GM08714 (cell line): ENCODE data around the gene MALT1.

Experiments used
- H3K4me3 ChIP-seq: fragments of 200-500 bp; sonication (Bioruptor generic); 2 replicates; pipeline ENCODE4 v1.5.1; 2014; ENCODE audit warnings: mild to moderate bottlenecking, low read length, inconsistent platforms
- ZNF274 ChIP-seq: IDR thresholded peaks from 2 replicates; pipeline ENCODE4 v1.6.1; 2012; ENCODE audit warnings: mild to moderate bottlenecking, low read depth, low read length

The MALT1 gene

DNA sequence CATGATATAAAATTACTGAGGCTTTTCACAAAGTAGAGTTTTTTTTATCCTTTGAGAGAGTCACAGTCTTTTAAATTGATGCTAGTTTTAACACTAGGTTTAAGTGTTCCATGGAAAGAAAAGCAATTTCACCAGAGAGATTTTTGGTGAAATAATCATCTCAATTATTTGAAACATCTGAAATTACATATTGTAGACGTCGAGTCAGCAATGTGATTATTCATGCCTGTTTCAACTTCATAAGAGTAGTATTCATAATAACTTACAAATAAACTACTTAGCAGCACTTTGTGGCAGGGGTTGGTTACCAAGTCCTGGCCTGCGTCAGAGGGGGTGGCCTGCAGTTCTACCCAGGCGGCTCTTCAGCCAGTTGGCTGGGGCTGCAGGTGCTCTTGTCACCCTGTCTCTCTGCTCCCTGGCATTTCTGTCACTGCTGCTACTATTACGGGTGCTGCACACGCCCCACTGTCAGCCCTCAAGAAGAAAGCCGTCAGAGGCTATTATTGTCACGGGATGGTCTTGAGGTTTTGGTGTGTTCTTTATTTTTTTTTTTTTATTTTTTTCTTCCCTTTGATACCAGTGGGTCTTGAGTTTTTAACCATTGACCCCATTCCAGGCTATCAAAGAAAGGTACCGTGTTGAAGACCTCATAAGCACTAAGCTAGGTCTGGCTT, 50.4 kb downstream of the MALT1 start:
- TF ChIP-seq ZNF274 = no peak
- no peak overlapping the region for H3K4me3 ChIP-seq

DNA sequence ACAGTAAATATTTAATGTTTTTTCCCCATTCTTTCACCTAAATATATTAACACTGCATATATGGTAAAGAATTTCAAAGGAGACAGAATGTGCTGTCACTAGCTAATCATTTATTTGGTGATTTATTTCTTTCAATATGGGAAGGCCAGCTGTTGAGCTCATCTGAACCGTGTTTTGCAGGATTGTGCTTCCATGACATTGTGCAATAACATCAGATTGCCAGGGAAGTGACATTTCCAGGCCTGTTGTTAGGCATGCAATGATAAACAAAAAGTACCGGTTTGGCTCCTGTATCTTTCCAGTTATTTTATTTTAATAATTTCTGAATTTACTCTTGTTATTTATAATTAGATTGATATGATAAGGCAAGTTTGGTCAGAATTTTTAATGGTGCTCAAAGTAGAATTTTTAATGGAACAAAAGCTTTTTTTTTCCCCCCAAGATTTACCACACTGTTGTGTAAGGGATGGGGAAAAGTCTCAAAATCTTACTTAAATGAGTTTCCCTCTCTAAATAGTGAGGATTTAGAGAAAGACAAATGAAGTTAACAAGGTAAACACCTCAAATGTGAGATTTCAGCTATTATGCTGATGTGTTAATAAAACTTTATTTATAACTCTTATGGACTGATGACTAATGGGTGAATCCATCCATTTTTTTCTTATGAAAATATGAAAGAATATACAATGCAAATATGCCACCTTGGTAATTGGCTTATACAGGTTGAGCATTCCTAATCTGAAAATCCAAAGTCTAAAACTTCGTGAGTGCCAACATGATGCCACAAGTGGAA, 52.7 kb downstream of the MALT1 start:
- TF ChIP-seq ZNF274 = no peak
- H3K4me3 ChIP-seq = no peak overlapping the region

DNA sequence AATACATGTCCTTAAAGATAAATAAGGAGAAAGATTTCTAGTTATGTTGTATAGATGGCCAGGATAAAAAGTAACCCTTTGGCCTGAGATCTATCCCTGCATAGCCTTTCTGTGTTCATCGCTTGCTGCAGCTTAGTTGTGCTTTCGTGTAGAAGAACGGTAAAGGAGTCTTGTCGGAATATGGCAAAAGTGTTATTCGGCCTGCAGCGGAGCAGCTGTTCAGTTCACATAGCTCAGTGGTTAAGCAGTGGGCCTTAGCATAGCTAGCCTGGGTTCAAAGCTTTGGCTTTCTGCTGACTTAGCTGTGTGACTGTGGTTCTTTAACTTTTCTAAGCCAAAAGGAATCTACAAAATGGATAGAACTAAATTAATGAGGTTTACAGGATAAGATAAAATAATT, 55.4 kb downstream of the MALT1 start:
- H3K4me3 ChIP-seq = no peak overlapping the region
- no peak for TF ChIP-seq ZNF274

- no peak for TF ChIP-seq ZNF274
- H3K4me3 ChIP-seq = no peak overlapping the region
Measured at GRCh38 chr18:58727776-58728500, 56.7 kb downstream of the MALT1 start.

GRCh38 chr18:58728719-58729118, 57.5 kb downstream of the MALT1 start:
- TF ChIP-seq ZNF274 = no peak
- H3K4me3 ChIP-seq = no peak overlapping the region

DNA sequence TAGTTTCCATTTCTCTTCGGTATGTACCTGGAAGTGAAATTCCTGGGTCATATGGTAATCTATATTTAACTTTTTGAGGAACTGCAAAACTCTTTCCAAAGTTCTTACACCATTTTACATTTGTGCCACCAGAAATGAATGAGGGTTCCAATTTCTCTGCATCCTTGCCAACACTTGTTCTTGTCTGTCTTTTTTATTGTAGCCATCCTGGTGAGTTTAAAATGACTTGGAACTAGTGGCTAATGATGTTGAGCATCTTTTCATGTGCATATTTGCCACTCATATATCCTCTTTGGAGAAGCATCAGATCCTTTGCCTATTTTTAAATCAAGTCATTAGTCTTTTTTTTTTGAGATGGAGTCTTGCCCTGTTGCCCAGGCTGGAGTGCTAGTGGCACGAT, 59.4 kb downstream of the MALT1 start:
- TF ChIP-seq ZNF274 = no peak
- no peak overlapping the region for H3K4me3 ChIP-seq

GRCh38 chr18:58732471-58732870, 61.2 kb downstream of the MALT1 start:
- no peak for TF ChIP-seq ZNF274
- H3K4me3 ChIP-seq = no peak overlapping the region

- no peak for TF ChIP-seq ZNF274
Measured at GRCh38 chr18:58733866-58734265, 62.6 kb downstream of the MALT1 start.

GRCh38 chr18:58738322-58738721, 67.1 kb downstream of the MALT1 start:
- no peak for TF ChIP-seq ZNF274
- no peak overlapping the region for H3K4me3 ChIP-seq

More at GRCh38 chr18:58733866-58734265, 62.6 kb downstream of the MALT1 start:
- no peak overlapping the region for H3K4me3 ChIP-seq

GRCh38 chr18:58745914-58746313, 74.6 kb downstream of the MALT1 start:
- no peak overlapping the region for H3K4me3 ChIP-seq
- no peak for TF ChIP-seq ZNF274

DNA sequence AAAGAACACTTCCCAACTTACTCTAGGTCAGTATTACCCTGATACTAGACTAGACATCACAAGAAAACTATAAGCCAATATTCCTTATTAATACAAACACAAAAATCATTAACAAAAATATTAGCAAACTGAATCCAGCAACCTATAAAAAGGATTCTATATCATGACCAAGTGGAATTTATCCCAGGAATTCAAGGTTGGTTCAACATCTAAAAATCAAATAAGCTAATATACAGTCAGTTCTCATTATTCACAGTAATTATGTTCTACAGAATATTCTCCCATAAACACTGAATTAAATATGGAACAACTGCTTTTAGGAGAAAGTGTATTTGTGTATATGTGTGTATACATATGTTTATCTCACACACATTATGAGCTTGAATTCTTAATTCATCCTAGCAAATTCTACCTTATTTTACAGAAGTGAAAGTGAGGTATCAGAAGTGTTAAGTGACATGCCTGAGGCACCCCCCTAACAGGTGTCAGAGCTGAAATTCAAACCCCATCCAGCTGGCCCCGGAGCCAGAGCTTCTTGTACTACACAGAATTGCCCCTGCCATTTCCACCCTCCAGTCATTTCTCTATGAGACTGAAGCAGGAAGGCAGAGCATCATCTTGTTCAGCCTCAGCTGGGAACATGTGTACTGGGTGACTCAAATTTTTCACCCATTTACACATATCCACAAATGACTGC, 77.8 kb downstream of the MALT1 start:
- H3K4me3 ChIP-seq = no peak overlapping the region
- no peak for TF ChIP-seq ZNF274

DNA sequence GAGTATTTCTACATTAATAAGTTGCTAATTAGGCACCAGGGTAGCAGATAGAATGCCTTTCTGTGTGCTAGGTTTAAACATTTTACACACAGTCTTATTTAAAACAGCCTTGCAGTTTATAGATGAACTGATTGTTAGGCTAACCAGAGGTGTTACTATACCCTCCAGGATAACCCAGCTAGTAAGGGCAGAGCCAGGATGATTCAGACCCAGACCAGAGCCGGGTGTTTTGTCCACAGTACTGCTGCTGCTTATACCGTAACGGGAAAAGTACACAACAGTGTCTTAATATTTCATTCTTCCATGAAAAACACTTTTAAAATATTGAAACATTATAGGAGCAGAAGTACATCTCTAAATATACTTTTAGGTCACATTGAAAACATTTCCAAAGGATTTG, 82.7 kb downstream of the MALT1 start:
- TF ChIP-seq ZNF274 = no peak
- no peak overlapping the region for H3K4me3 ChIP-seq

DNA sequence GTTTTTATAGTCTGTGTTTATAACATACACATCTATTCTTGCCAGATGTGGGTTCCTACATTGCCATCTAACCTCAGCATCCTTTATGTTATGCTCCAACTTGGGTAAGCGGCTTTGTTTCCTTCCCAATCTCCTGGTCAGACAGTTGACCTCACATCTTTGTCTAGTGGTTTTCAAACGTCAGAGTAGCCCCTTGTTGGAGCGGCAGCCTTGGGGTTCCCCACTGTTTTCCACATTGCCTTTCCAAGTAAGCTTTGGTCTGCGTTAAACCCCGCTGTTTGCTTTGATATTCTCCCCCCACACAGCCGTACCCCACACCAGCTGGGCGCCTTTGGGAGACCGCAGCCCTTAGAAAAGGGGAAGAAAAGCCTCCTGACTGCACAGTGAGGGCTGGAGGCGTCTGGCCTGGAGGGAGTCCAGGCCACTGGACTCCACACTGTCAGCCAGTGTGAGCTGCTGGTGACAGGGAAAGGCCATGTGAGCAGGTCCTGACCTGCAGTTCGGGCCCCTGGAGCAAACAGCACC, 83.3 kb downstream of the MALT1 start:
- no peak overlapping the region for H3K4me3 ChIP-seq
- TF ChIP-seq ZNF274 = no peak
